HG03575 (cell line): ENCODE measurements around the gene PBX4.

ENCODE experiments used
- ATAC-seq: cut with Tn5 transposase; IDR thresholded peaks from one replicate; pipeline ENCODE4 v1.9.1; 2021; ENCODE audit not compliant: unreplicated experiment, insufficient number of reproducible peaks, low FRiP score; ENCODE audit errors: extremely low read depth

The PBX4 gene

GRCh38 chr19:19567391-19567790, 51.1 kb downstream of the PBX4 start:
- no peak for ATAC-seq

GRCh38 chr19:19566306-19566705, 52.2 kb downstream of the PBX4 start:
- ATAC-seq = no peak

GRCh38 chr19:19563348-19563848, 55.1 kb downstream of the PBX4 start:
- ATAC-seq = no peak

GRCh38 chr19:19562665-19563347, 55.7 kb downstream of the PBX4 start:
- no peak for ATAC-seq

GRCh38 chr19:19561946-19562664, 56.4 kb downstream of the PBX4 start:
- ATAC-seq = no peak

- no peak for ATAC-seq
Measured at GRCh38 chr19:19559931-19560330, 58.6 kb downstream of the PBX4 start.

GRCh38 chr19:19558636-19559035, 59.9 kb downstream of the PBX4 start:
- ATAC-seq = no peak

GRCh38 chr19:19558055-19558454, 60.4 kb downstream of the PBX4 start:
- ATAC-seq = no peak

- no peak for ATAC-seq
Measured at GRCh38 chr19:19554074-19555023, 64.1 kb downstream of the PBX4 start.

- no peak for ATAC-seq
Measured at GRCh38 chr19:19553670-19554069, 64.8 kb downstream of the PBX4 start.

GRCh38 chr19:19552798-19553197, 65.7 kb downstream of the PBX4 start:
- no peak for ATAC-seq

- ATAC-seq = no peak
Measured at GRCh38 chr19:19551853-19552192, 66.7 kb downstream of the PBX4 start.

GRCh38 chr19:19550972-19551852, 67.3 kb downstream of the PBX4 start:
- ATAC-seq = no peak

GRCh38 chr19:19550485-19550929, 68.0 kb downstream of the PBX4 start:
- ATAC-seq = no peak

GRCh38 chr19:19549804-19550464, 68.6 kb downstream of the PBX4 start:
- no peak for ATAC-seq

- no peak for ATAC-seq
Measured at GRCh38 chr19:19548915-19549759, 69.3 kb downstream of the PBX4 start.

- ATAC-seq = no peak
Measured at GRCh38 chr19:19547674-19548336, 70.7 kb downstream of the PBX4 start.
